Hematopoietic multipotent progenitor cell treated with erythropoietin and hydrocortisone succinate and interleukin-3 and kit ligand, for 8 days (in vitro differentiated cells): ENCODE measurements around the gene CHD8.

Source experiments
- DNase-seq: peaks from one replicate; pipeline ENCODE4 v3.0.0-alpha.2; 2015

CHD8 gene

DNA sequence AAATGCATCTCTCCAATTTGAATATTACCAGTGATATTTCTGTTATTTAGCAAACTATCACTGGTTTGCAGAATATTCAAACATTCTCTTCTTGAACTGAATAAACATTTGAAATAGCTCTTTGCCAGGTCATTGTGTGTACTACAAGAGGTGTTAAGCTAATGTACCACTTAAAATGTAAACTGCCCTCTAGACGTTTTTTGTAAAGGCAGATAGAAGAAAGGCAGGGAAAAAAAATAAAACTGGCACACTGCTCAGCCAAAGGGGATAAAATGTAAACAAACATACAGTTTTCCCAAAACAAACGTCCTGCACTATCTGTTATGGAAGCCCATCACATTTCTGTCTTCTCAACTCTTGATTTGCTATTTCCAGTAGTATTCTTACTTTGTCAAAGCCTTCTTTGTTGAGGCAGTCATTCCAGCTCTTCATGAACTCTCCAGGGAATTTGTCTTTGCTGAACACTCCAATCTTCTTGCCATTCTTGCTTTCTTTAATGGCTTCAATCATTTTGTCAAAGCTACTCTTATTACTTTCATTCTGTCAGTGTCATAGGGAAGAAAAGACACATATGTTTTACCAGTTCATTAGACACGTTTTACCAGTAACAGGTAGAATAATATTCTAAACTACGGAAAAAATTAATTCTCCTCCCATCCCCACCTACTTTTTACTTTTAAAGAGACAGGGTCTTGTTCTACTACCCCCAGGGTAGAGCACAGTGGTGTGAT is 85.8 kb downstream of the CHD8 start:
- no peak for DNase-seq

DNA sequence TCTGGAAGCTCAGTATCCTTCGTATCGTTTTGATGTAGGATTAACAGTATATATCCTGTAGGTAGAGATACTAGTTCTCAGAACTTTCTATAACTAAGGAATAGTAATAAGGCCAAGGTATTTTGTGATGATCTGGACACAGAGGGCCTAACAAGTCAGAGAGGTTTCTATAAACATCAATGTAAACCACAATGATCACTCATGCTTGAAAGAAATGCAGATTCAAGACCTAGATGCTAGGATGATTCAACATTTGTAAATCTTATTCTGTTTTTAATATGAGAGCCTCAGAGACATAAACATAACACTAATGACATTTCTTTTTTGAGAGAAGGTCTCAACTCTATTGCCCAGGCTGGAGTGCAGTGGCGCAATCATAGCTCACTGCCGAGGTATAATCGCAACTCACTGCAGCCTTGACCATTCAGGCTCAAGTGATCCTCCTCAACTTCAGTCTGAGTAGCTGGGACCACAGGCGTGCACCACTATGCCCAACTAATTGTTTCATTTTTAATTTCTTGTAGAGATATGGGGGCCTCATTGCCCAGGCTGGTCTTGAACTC is 88.3 kb downstream of the CHD8 start:
- DNase-seq, result no peak

DNA sequence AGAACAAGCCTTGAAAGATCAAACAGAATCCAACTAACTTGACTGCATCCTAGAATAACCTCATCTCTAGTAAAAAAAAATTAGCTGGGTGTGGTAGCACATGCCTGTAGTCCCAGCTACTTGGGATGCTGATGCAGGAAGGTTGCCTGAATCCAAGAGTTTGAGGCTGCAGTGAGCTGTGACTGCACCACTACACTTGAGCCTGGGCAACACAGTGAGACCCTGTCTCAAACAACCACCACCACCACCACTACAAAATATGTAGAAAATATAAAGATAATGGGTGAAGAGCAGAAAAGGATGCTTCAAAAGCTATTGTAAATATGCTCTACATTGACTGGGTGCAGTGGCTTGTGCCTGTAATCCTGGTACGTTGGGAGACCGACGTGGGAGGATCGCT is 99.4 kb downstream of the CHD8 start:
- no peak for DNase-seq

DNA sequence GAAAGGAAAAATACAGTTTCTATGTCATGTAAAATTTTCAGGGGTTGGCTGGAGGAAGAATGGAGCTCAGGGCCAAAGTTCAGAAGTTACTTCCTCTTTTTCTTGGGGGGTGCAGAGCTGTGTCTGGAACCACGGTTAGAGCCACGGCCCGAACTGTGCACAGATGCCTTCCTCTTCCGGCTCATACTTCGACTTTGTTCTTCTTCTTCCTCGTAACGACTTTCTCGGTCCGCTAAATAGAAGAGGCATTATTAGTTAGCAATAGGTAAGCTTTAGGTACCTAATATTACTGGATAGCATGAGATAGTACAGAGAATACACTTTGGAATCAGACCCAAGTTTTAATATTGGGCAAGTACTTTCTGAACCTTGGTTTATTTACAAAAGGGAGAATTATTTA is 103.3 kb downstream of the CHD8 start:
- DNase-seq, result peak; percentile 19

DNA sequence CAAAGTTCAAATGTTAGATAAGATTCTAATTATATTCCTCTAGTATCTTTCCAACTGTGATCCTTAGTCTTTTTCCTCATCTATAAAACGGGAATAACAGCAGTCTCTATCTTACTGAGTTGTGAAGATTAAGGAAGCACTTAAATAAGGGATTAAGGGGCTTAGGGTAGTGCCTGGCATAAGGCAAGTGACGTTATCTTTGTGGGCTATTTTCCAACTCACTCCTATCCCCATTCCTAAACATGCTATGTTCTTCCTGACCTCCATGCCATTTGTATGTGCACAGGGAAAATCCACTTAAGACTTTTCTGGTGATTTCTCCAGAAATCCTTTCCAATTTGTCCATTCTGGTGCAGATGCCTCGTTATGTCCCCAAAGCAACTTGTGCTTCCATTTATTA is 105.4 kb downstream of the CHD8 start:
- DNase-seq, result no peak

DNA sequence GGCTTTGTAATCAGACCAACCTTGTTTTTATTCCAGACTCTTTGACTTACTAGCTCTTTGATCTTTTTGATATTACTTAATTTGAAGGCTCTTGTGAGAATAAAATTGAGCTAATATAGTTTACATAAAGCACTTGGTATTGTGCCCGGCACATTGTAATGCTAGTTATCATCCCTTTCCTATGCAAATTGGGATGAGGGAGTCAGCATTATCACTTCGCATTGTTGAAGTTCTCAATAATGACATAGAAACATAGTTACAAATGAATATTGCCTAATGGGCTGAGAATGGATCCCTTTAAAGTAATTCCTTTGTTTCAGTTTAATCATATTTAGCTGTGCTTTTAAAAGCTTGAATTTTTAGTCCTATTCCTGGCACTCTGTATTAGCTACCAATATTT is 108.7 kb downstream of the CHD8 start:
- DNase-seq, result no peak

DNA sequence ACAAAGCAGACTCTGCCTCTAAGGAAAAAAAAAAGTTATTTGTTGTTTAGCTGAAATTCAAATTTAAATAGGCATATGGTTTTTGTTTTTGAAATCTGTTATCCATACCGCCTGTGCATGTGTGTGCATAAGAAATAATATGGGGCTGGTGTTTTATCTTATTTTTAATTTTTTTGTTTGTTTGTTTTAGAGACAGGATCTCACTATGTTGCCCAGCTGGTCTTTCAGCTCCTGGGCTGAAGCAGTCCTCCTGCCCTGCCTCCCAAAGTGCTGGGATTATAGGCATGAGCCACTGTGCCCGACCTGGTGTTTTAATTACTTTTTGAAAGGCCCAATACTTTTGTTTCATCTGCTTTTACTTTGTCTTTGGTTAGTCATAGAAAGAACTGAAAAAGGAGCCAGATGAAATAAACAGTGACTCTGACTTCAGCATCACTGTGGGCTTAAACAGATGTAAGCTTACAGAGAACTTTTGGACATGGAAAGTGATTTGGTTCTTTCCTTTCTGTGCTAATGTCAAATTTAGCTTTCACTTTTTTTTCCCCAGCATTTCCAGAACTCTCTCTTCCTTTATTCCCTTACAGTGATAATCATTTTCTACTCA is 109.3 kb downstream of the CHD8 start:
- no peak for DNase-seq

DNA sequence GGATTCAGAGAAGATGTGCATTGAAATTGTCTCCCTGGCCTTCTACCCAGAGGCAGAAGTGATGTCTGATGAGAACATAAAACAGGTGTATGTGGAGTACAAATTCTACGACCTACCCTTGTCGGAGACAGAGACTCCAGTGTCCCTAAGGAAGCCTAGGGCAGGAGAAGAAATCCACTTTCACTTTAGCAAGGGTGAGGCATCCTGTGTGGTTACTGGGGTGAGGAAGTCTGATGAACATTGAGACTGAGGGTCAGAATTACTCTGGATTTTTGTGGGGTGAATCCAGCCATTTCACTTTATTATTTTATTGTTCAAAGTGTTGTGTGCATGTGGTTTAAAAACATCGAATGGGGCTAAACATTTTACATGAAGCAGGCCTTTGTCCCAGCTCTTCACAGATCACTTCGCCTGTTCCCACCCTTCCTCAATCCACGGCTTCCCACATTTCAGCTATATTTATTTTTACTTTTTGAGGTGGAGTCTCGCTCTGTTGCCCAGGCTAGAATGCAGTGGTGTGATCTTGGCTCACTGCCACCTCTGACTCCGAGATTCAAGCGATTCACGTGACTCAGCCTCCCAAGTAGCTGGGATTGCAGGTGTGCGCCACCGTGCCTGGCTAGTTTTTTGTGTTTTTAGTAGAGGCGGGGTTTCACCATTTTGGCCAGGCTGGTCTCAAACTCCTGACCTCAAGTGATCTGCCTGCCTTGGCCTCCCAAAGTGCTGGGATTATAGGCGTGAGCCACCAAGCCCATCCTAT is 112.7 kb downstream of the CHD8 start:
- no peak for DNase-seq
